Measurements from ENCODE around the gene IMMP2L.
"Not testable (repeated sequence)": the region's sequence is repeated elsewhere in the genome, so short reads cannot be mapped to it uniquely, and the experiment has no call there.

IMMP2L gene

DNA sequence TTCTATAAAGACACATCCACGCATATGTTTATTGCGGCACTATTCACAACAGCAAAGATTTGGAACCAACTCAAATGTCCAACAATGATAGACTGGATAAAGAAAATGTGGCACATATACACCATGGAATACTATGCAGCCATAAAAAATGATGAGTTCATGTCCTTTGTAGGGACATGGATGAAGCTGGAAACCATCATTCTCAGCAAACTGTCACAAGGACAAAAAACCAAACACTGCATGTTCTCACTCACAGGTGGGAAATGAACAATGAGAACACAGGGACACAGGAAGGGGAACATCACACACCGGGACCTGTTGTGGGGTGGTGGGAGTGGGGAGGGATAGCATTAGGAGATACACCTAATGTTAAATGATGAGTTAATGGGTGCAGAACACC, 238.6 kb downstream of the IMMP2L start:
- FAIRE-seq, result not testable (repeated sequence)

DNA sequence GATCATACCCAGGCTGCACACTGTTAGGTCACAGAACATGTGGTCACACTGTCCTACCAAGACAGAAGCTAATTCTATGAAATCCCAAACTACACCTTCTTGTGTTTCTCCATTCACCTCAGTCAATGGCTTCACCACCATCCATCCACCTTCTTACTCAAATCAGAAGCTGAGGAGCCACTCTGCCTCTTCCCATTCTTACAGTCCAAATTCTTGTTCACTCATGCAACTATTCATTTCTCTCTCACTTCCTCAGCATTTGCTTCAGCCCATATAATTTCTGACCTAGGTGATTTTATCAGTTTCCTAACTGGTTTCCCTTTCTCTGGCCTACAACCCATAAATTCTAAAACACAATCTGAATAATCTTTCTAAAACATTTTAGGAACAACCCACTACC, 242.2 kb downstream of the IMMP2L start:
- FAIRE-seq, result no peak

DNA sequence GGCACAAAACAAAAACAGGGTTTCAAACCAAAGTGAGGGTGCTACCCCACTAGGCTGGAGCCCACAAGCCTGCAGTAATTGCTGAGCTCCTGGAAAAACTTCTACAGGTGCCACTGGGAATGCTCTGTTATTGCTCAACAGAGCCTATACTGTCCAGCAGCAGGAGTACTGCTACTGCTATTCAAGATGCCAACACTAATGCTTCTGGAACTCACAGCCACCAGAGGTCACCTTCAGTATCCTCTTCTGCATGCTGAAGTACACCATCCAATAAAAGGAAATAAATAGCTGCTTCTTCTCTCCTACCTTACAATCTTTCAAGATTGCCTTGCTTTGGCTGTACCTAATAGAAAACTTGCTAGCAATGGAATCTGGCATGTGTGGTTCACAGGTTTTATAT, 249.3 kb downstream of the IMMP2L start:
- no peak for FAIRE-seq

DNA sequence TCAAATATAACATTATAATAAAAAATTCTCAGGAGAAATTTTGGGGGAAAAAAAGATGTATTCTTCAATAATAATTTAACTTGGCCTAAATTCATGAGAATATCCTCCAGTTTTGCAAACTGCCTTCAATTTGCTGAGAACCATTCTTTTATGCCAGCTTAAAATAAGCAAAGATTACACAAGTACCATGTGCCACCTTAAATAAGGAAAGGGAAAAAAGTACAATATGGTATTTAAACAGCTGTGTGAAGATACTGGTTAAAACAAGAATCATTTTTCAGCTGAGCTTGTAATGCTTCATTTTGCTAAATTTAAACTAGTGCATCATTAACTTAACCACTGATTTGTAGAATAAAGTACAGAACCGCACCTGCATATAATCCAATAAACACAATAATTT, 253.6 kb downstream of the IMMP2L start:
- FAIRE-seq, result no peak

DNA sequence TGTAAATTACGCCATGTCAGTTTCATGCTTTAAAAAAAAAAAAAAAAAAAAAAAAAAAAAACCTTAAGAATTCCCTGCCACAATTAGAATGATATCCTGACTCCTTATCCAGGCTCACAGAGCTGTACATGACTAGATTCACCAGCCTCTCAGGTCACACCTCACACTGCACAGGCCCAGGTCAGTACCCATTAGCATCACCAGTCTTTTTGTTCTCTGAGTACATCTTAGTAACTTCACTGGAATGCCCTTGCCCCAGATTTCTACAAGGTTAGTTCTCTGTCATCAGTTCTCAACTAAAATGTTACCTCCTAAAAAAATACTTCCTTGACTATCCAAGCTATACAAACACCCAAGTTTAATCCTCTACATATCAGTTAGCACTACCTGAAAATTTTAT, 260.4 kb downstream of the IMMP2L start:
- no peak for FAIRE-seq

DNA sequence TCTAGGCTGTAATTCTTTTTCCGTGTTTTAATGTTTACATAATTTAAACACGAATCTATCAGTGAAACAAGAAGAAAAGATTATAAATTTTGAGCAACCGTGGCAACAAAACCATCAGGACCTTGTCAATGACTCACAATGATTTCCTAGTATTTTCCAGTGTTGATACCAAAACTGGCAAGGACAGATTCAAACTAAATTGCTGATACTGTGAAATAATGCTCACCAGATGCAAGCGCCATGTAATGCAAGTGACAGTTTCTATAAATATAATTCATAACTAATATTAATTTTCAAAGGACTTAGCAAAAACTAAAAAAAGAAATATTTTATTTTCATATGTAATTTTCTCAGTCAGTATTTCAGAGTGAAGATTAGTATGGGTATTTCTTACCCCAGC, 267.8 kb downstream of the IMMP2L start:
- FAIRE-seq, result no peak

DNA sequence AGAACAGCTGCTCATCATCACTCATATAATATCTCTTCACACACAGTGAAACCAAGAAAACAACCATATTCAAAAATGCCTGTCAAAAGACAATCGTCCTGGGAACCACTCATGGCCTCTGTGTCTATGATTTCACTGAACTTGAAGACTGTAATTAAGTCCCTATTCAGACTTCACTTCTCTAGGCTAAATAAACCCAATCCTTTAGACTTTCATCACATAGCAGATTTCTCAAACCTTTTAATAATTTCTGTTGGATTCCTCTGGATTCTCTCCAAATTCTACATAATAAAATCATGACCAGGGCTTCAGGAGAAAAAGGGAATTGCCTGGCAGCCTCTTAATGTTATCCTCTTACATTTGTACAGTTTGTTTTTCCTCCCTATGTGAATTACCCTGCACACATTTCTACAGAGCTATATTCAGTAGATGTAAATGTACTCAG, 270.2 kb downstream of the IMMP2L start:
- FAIRE-seq, result no peak

DNA sequence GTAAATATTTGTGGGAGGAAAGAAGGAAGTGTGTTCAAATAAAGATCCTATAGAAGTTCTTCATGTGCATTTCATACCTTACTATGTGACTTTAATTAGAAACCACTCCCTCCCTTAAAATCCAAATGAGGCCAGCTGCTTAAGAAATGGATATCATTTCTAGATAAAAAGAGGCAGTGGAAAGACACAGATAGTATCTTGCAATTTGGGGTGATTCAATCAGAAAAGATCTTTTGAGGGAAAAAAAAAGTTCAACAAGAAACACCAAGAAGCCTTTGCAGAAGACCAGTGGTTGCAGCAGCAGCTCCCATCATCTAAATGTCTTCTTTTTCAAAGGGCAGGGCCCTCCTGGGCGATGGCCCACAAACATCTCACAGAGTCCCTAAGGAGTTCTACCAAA, 271.3 kb downstream of the IMMP2L start:
- FAIRE-seq, result no peak

DNA sequence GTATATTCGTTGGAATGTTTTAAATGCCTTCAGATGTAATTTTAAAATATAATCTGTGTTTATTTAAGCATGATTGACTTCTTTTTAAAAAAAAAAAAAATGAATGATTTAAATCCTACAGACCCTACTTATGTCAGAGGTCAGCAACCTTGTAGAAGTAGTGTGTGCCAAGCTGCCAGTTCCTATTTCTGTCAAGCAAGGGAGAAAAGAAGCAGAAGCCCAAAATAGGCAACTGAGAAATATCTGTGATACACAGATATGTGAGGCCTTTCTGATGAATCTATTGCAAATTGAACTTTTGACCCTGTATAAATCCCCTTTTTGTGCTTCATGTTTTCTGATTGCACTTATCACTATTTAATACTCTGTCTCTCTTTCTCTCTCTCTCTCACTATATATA, 271.9 kb downstream of the IMMP2L start:
- FAIRE-seq, result no peak

DNA sequence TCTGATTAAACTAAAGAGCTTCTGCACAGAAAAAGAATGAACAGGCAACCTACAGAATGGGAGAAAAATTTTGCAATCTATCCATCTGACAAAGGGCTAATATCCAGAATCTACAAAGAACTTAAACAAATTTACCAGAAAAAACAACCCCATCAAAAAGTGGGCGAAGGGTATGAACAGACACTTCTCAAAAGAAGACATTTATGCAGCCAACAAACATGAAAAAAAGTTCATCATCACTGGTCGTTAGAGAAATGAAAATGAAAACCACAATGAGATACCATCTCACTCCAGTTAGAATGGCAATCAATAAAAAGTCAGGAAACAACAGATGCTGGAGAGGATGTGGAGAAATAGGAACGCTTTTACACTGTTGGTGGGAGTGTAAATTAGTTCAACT, 273.9 kb downstream of the IMMP2L start:
- FAIRE-seq, result not testable (repeated sequence)

DNA sequence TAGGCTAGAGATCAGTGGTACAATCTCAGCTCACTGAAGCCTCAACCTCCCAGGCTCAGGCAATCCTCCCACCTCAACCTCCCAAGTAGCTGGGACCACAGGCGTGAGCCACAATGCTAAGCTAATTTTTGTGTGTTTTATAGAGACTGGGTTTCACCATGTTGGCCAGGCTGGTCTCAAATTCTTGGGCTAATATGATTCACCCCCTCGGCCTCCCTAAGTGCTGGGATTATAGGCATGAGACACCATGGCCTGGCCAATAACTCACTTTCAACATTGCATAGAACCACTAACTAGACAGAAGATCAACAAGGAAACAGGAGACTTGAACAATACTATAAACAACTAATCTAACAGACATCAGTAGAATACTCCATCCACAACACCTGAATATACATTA, 279.7 kb downstream of the IMMP2L start:
- no peak for FAIRE-seq

DNA sequence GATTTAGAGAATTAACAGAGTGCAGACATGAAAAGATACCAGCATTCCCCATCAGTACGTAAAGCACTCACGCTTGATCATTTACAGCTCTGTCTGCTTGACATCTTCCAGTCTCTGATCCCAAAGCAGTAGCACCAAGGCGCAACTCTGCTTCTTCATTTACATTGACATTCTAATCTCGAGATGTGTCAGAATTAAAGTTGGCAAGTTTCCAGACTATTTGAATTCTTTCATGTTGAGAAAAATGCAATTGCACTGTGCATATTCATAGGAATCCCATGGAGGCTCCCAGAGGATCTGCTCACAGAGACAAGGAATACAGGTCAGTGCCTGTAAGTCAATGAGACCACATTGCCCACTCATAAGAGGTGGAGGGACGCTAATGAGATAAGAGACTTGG, 287.4 kb downstream of the IMMP2L start:
- no peak for FAIRE-seq

DNA sequence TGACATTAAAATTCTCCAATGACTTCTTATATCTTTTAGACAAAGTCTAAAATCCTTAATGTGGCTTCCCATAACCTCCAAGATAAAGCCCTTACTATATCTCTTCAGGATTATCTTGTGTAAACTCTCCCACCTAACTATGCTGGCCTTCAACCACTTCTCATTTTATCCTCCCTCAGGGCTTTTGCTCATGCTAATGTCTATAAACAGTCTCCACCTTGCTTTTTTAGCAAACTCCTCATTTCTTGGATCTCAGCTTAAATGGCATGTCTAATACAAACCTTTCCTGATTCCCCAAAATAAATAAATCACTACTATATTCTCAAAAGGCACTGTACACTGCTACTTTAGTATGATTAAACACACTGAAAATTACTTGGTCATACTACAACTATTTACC, 290.2 kb downstream of the IMMP2L start:
- FAIRE-seq, result no peak

DNA sequence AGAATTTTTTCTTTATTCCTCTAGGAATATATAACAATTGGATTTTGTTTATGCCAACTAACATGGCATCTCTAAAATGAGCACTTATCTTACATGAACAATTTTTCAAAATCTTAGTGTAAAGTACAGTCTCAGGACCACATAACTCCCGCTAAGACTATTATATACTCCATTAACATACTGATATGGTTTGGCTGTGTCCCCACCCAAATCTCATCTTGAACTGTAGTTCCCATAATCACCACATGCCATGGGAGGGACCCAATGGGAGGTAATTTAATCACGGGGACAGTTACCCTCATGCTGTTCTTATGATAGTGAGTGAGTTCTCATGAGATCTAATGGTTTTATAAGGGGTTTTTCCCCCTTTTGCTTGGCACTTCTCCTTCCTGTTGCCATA, 291.5 kb downstream of the IMMP2L start:
- FAIRE-seq, result not testable (repeated sequence)

DNA sequence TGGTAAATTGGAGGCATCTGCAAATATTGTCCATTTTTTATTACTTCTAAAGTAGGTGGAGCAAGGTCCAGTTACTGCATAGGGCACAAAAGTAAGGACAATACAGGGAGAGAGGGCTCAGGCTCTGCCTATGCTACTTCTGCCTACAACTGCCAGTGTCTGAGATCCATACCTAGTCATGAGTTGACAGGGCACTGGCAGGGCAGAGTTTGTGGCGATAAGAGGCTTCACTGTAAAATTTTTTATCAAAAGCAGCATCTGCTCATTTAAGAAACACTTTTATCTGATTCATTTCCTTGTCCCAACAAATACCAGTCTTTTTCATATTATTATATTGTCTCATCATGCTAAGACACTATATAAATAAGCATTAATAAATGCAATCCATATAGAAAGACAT, 293.4 kb downstream of the IMMP2L start:
- FAIRE-seq, result no peak

DNA sequence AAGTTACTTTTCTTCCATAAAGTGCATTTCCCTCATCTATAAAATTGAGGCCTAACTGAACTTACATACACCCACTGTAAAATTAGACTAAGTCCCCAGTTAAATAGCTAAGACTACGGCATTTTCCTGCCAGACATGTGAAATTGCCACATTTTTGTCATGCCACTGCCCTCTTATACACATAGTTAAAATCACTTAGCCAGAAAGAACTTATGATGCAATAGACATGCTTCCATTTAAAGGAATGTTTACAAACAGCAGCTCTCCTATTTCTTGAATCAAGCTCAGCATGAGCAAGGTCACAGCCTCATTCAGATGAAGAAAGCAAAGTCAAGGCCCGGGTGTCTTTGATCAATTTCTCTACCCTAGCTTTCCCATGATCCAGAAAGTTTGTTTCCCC, 295.7 kb downstream of the IMMP2L start:
- FAIRE-seq, result no peak

DNA sequence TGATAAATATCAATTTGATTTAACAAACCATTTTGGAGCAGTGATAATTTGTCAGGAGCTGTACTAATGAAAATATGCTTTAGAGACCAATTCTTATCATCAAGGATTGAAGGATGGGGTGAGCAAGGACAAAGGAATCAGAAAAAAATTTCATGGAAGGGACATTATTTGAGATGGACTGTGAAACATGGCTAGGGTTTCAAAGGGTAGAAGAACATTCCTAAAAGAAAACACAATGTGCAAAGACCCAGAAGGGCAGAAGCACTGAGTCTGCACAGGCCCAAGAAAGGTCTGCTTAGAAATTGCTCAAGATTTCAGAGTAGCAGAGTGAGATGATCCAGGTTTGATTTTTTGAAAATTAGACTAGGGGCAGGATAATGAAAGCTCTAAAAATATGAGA, 296.9 kb downstream of the IMMP2L start:
- no peak for FAIRE-seq

DNA sequence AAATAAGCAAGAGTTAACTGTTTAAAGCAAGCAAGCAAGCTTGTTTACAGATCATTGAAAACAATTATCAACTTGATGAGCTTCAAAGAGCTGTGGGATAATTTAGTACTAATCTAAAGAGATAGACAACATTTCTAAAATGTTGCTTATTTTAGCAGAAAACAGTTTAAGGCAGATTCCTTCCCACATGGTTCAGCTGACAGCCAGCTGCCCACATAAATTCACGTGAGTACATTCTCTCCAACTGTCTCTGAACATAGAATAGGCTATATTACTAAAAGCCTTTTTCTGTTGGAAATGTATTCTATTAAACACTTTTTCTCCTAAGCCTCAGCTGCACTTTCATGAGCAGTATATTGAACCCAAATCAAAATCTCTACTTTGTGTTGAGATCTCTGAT, 297.3 kb downstream of the IMMP2L start:
- no peak for FAIRE-seq

DNA sequence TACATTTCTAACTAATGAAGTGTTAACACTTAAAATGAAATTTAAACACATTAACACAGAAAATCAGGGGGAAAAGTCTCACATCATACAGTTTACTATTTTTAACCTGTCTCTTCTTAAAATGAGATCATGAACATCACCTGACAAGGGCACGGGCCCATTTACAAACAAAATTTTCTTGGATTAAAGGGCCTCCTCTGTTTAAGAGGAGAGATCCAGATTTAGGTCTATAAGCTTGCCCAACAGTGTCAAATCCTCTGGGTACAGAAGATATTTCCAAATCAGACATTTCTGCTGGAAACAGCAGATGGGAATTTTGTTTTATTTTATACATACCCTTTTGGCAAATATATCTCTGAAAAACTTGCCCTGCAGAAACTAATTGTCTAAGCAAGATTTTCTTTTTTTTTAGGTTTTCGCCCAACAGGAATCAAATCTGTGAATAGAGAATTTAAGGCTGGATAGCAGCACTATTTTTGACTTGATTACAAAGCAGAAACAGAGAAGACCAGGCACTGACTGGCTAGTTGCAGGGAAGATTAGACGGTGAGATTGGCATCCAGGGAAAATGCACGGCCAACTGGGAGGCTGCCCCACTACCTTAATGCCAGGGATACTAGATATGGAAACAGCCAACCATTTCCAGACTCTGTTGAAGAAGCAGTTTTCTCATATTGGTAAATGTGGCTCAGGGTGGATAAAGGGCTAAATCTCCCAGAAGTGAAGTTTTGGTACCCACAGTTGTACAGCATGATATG, 298.0 kb downstream of the IMMP2L start:
- no peak for FAIRE-seq

DNA sequence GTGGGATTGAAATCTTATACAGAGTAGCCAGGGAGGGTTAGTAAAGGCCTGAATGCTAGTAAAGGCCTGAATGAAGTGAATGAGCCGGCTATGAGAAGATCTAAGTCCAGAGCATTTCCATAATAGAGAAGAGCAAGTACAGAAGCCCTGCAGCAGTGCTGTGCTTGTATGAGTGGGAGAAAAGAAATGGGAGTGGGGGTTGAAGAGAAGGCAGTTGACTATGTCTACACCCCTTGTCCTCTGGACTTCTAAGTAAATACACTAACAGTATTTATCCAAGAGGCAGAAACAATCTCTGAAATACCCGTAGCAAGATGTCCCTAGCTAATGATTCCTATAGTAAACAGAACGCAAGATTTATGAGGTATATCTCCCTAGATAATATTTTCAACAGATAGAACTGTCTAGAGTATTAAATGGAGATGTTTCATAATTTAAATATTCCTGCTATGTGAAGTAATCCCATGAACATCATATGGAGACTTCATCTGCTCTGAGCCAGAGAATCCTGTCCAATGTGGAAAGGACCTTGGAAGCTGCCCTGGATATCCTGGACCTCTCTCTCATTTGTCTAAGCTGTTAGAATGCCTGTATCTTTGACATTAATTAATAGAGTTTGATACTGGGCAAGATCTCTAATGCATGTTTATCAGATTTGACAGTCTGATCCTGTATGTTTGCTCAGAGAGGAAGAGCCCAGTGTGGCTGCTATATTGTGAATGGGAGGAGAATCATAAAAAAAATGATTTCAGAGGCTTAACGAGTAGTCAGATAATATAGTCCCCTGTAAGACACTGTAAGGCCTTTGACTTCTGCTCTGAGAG, 299.8 kb downstream of the IMMP2L start:
- no peak for FAIRE-seq

DNA sequence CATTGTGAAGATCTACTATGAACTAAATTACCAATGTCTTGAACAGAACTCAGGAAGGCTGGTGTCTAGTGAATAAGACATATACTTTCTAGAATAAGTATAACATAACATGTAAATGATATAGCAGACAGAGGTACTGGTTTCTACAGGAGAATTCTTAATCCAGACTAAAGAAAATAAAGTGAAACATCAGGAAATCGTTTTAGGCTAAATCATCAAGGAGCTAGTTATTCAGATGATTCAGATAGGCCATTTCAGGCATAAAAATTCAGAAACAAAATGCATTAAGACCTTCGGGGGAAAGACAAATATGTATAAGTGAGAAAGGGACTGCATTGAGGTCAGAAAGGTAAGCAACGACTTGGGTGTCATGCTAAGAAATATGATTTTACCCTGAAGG, 300.8 kb downstream of the IMMP2L start:
- no peak for FAIRE-seq

DNA sequence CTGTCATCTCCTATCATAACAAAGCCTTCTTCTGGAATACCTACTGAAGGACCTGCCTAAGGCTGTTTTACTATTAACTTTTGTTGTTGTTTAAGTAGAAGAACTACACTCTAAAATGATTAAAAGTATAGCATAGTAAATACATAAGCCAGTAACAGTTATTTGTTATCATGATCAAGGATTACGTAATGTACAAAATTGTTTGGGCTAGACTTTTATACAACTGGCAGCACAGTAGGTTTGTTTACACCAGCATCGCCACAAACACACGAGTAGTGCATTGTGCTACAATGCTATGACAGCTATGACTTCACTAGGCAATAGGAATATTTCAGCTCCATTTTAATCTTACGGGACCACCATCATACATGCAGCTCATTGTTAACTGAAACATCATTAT, 302.3 kb downstream of the IMMP2L start:
- FAIRE-seq, result no peak

DNA sequence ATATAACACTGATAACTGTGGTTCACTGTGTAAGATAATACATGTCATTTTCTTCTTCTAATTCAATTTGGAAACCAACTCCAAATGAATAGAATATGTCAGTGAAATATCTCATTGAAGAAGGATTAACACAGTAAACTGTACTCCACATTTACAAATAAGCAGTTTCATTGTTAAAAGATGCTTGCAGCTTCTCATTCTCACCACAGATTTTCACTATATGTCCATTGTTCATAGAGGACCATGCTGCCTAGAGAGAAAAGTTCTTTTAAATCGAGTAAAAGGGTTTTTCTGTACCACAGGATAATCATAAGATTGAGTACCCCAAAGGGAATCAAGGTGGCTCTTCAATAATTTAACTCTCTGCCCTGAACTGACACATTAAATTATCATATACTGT, 305.9 kb downstream of the IMMP2L start:
- no peak for FAIRE-seq

DNA sequence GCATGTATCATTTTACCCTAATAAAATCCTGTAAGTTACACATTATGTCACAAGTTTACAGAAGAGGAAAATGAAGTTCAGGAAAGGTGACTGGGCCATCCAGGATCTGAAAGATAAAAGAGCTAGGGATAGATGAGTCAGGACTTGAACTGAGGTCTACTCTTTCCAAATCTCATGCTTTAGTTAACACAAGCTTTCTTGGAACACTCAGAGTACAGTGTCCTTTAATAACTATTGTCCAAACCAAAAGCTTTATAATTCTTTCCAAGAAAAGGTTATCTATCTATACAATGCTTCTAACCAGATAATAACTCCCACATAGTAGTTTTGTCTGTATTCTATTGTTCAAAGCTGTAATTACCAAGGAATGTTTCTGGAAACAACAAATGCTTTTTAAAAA, 306.7 kb downstream of the IMMP2L start:
- no peak for FAIRE-seq

DNA sequence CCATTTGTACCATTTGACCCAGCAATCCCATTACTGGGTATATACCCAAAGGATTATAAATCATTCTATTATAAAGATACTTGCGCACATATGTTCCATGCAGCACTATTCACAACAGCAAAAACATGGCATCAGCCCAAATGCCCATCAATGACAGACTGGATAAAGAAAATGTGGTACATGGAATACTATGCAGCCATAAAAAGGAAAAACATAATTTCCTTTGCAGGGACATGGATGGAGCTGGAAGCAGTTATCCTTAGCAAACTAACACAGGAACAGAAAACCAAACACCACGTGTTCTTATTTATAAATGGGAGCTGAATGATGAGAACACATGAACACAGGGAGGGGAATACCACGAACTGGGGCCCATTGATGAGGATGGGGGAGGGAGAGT, 310.9 kb downstream of the IMMP2L start:
- not testable (repeated sequence) for FAIRE-seq

All from G401.6 (cell line).